Left ventricle myocardium superior (tissue), 1 donor: ENCODE results near the gene HBA1. TPM values are rescaled to one million over a fixed set of nuclear protein-coding genes. Genes with fewer than 3 reads are reported as not detected.
"Not testable (repeated sequence)": the region's sequence is repeated elsewhere in the genome, so short reads cannot be mapped to it uniquely, and the experiment has no call there.

Experiments
- ATAC-seq: fragments of 200-7000 bp; cut with Tn5 transposase; one replicate; pipeline ENCODE4 v1.9.1; 2020; ENCODE audit warnings: mild to moderate bottlenecking, moderate library complexity
- DNase-seq: peaks from one replicate; pipeline ENCODE4 v3.0.0-alpha.2; 2020
- intact Hi-C: fragments of 100-400 bp; cut with micrococcal nuclease; formaldehyde crosslinking; loops from one replicate; pipeline ENCODE4 v1.11.0; 2022
- total RNA-seq: library from RNA; stranded (reverse); fragmentation: NEBNext Ultra II Directional; extraction: Animal tissue kit (Norgen Biotek cat#: 25700); gene quantifications from one replicate; pipeline ENCODE4 v1.2.1, GENCODE V29; 2021
- donor health status: DM: no; HTN: yes; CAD: no; lungs with severe emphysema.

The HBA1 gene
- total RNA-seq, 1 donor from 2014 or later, result 48.9 TPM

DNA sequence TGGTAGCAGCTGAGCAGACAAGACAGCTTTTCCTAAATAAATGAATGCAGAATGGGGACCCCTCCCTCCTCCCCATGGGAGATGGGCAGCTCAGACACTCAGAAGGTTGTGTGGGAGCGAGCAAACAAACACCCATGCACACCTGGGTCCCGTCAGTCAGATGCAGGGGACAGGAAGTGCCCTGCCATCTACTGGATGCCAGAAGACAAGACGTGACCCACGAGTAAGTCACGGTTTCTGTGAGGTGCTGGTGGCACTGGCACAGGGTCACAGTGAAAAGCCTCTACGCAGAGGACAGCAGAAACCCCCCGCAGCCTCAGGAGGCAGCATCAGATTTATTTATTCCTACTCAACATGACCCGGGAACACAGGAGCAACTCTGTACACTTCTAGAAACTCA lies 12.2 kb downstream of the HBA1 start:
- intact Hi-C loops, result no loop called here
- ATAC-seq (no peak), DNase-seq (no peak)

DNA sequence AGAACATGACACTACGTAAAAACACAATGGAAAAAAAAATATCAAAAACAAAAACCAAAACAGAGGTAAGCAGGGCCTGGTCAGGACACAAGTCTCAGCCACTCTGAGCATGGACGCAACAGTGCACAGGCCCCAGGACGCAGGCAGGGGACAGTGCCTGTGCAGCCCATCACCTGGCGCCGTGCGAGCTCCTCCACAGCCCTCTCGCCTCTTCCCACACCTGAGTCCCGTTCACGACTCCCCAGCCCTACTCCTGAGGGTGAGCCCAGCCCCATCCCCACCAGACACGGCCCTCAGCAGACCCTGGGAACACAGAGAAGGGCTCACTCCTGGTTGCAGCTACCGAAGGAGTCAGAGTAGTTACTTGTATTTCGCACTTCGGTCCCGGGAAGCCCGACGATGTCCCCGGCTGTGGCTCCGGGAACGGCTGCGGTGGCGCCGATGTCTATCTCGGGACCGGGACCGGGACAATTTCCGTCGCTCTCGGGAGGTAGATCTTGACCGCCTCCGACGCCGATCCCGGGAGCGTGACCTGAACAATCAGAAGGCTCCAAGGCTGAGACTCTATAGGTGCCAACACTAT lies 13.2 kb downstream of the HBA1 start:
- DNase-seq (no peak), ATAC-seq (no peak)
- intact Hi-C loops, result no loop called here

DNA sequence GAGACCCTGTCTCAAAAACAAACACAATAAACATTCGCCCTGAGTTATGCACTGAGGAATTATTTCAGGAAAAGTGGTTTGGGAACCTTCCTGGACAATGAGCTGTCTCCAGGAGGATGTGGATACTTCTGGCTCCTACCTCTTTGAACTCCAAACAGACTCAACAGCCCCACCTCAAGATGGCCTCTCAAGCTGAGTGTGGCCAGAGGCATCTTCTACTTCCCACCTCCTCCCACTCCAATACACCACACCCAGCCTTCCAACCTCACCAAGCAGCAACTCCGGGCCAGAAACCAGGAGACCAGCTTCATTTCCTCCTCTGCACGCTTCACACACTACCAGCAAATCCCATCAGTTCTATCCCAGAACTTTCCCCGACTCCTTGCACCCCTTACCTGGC lies 15.4 kb downstream of the HBA1 start:
- DNase-seq (no peak), ATAC-seq (no peak)
- intact Hi-C loops, result no loop called here

DNA sequence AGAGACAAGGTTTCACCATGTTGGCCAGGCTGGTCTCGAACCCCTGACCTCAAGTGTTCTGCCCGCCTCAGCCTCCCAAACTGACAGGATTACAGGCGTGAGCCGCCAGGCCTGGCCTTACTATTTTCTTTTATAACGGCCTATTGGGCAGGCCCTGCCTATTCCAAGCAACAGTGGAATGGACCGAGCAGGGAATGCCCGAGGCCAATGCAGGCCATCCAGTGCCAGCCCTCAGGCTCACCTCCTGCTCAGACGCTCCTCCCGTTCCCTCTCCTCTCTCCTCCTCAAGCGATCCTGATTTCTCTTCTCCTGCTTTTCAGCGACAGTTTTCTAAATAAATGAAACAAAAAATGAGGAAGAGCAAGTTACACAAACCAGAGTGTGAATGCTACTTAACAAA lies 16.2 kb downstream of the HBA1 start:
- DNase-seq, result no peak
- no peak for ATAC-seq
- intact Hi-C loops, result no loop called here

DNA sequence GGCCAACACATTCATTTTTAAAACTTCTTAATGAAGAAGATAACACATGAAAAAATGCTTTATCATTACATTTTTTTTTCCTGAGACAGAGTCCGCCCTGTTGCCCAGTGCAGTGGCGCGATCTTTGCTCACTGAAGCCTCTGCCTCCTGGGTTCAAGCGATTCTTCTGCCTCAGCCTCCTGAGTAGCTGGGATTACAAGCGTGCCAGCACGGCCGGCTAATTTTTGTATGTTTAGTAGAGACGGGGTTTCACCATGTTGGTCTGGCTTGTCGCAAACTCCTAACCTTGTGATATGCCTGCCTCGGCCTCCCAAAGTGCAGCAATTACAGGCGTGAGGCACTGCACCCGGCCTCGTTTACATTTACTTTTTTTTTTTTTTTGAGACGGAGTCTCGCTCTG lies 17.0 kb downstream of the HBA1 start:
- ATAC-seq (no peak), DNase-seq (no peak)
- intact Hi-C loops, result no loop called here

DNA sequence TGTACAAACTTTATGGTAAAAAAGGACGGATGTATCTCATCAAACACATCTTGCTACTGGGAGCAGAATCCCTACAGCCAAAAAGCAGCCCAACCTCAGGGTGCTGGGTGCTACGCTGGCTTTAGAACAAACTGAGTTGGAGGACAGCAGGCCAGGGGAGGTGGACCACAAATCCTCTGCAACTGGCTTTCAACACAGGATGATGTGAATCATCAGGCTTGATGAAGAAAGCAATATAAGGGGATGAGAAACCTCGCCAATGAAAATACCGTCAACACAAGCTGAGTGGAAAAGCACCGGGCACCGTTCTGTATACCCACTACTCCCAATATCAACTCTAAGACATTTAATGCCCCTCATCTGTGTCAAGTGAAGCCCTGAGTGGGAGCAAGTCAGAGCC lies 18.0 kb downstream of the HBA1 start:
- DNase-seq, result no peak
- intact Hi-C loops, result no loop called here

DNA sequence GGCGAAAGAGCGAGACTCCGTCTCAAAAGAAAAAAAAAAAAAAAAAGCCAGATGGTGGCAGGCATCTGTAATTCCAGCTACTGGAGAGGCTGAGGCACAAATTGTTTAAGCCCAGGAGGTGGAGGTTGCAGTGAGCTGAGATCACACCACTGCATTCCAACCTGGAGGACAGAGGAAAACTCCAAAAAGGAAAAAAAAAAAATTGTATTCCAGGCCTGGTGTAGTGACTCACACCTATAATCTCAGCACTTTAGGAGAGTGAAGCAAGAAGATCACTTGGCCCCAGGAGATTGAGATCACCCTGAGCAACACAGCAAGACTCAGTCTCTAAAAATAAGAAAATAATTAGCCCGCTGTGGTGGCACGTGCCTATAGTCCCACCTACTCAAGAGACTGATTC lies 23.9 kb downstream of the HBA1 start:
- DNase-seq (no peak), ATAC-seq (no peak)
- intact Hi-C loops, result no loop called here

More for the DNA sequence above, 18.0 kb downstream of the HBA1 start:
- ATAC-seq, result no peak

DNA sequence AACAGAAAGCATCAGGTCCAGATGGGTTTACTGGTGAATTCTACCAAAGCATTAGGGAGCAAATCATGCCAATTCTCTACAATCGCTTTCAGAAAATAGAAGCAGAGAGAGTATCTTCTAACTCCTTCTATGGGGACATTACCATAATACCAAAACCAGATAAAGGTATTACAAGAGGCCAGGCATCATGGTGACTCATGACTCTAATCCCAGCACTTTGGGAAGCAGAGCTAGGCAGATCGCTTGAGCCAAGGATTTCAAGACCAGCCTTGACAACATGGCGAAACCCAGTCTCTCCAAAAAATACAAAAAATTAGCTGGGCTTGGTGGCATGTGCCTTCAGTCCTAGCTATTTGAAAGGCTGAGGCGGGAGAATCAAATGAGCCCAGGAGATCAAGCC lies 26.8 kb downstream of the HBA1 start:
- DNase-seq (no peak), ATAC-seq (no peak)
- intact Hi-C loops, result no loop called here

DNA sequence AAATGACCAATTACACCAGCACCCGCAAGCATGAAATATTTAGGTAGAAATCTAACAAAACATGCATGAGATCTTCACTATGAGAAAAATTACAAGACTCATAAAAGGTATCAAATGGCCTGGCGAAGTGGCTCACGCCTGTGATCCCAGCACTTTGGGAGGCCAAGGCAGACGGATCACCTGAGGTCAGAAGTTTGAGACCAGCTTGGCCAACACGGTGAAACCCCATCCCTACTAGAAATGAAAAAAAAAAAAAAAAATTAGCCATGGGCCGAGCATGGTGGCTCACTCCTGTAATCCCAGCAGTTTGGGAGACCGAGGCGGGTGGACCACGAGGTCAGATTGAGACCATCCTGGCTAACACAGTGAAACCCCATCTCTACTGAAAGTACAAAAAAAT lies 27.6 kb downstream of the HBA1 start:
- ATAC-seq, DNase-seq, intact Hi-C loops: not testable (repeated sequence)

DNA sequence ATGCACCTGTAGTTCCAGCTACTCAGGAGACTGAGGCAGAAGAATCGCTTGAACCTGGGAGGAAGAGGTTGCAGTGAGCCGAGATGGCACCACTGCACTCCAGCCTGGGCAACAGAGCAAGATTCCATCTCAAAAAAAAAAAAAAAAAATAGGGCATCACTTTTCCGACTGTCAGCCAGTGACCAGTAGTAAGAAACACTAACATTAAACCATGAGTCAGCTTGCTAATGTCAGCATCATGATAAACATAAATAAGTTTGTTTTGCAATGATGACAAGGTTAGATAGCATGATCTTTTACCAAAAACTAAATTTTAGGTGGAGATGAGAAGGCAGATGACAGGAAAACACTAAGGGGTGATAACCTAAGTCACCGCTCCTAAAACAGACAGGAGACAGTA lies 32.9 kb downstream of the HBA1 start:
- intact Hi-C loops, ATAC-seq, DNase-seq: not testable (repeated sequence)

DNA sequence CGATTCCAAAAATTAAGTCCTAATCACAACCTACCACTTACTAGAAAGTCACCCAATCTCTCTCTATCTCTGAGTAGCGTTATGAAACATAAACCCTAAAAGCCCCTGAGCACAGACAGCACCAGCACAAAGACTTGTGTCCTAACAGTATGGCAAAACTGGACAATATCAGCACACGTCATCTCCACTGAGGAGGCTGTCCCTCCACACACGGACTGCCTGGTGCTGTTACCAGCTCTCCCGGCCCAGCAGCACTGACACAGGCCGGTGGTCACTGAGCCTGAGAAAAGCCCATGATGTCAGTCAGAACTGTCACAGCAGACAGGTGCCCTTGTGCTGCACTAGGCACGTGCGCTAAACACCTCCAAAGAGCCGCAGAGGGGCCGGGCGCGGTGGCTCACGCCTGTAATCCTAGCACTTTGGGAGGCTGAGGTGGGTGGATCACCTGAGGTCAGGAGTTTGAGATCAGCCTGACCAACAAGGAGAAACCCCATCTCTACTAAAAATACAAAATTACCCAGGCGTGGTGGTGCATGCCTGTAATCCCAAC lies 35.2 kb downstream of the HBA1 start:
- intact Hi-C loops, DNase-seq: not testable (repeated sequence)
- ATAC-seq, result peak; percentile 27

DNA sequence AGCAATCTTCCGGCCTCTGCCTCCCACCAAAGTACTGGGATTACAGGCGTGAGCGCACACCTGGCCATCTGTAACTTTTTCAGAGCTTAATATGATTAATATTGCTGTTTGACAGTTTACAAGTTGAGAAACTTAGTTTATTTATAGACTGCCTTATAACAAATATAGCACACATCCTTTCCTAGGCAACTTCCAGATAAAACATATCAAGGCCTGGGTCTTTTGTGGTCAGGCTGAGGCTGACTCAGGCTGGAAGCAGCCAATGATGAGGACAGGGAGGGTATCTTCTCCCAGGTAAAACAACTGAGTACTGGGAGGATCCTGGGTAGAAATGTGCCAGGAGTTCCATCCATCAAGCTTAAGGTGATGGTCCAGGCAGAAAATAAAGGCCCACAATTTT lies 36.5 kb downstream of the HBA1 start:
- intact Hi-C loops, result no loop called here
- peak; percentile 72 for ATAC-seq

DNA sequence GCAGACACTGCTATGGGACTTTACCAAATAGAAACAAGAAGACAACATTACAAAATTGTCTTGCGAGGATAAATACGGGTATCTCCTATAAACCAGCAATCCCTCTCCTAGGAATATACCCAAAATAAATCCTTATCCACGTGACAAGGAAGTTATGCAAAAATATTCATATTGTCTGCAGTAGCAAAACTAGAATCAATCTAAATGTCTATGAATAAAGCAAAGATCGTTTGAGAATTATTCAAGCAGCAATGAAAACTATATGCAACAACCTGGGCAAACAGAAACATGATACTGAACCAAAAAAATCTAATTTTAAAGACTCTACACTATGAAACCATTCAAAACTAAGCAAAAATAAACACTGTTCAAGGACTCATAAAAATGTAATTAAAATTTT lies 43.5 kb downstream of the HBA1 start:
- no peak for DNase-seq
- ATAC-seq, result no peak
- intact Hi-C loops, result no loop called here

More for the DNA sequence above, 36.5 kb downstream of the HBA1 start:
- no peak for DNase-seq

Other genes starting within 250 kb of the HBA1 start
- gene POLR3K, start 123.1 kb upstream of the HBA1 start, total RNA-seq, result 12.9 TPM
- 72.8 TPM for gene SNRNP25, start 122.9 kb upstream of the HBA1 start, total RNA-seq
- 20.0 TPM for gene RHBDF1, start 104.0 kb upstream of the HBA1 start, total RNA-seq
- gene MPG, start 98.5 kb upstream of the HBA1 start, total RNA-seq, result 31.2 TPM
- gene NPRL3, start 38.0 kb upstream of the HBA1 start, total RNA-seq, result 21.7 TPM
- gene HBZ, start 24.0 kb upstream of the HBA1 start, total RNA-seq, result not detected
- gene HBM, start 10.7 kb upstream of the HBA1 start, total RNA-seq, result not detected
- 37.2 TPM for gene HBA2, start 3.8 kb upstream of the HBA1 start, total RNA-seq
- not detected for gene HBQ1, start 3.8 kb downstream of the HBA1 start, total RNA-seq
- gene LUC7L, start 52.8 kb downstream of the HBA1 start, total RNA-seq, result 25.4 TPM
- 143 TPM for gene FAM234A, start 58.1 kb downstream of the HBA1 start, total RNA-seq
- 14.8 TPM for gene RGS11, start 99.3 kb downstream of the HBA1 start, total RNA-seq
- 14.9 TPM for gene ARHGDIG, start 103.9 kb downstream of the HBA1 start, total RNA-seq
- 2.6 TPM for gene PDIA2, start 106.5 kb downstream of the HBA1 start, total RNA-seq
- 14.4 TPM for gene AXIN1, start 176.0 kb downstream of the HBA1 start, total RNA-seq
- 77.2 TPM for gene MRPL28, start 193.9 kb downstream of the HBA1 start, total RNA-seq
- gene PGAP6, start 205.3 kb downstream of the HBA1 start, total RNA-seq, result 34.2 TPM
- gene NME4, start 220.5 kb downstream of the HBA1 start, total RNA-seq, result 89.2 TPM
- 9.8 TPM for gene DECR2, start 225.2 kb downstream of the HBA1 start, total RNA-seq
- gene RAB11FIP3, start 249.0 kb downstream of the HBA1 start, total RNA-seq, result 28.3 TPM